GM12878 (cell line): Measurements from ENCODE around the gene RIPOR3.

Source experiments
- CHD2 ChIP-seq: IDR thresholded peaks from 2 replicates; pipeline ENCODE4 v1.6.1; 2011; ENCODE audit warnings: low read depth, low read length, improper control_type of control experiment, borderline replicate concordance
- CTCF ChIP-seq, 3 experiments: IDR thresholded peaks in 2 of 3; conservative IDR thresholded peaks in 1 of 3; 2 replicates each; pipeline ENCODE4 v1.5.1; 2011; ENCODE audit warnings: low read depth in 3 of 3, low read length in 3 of 3, mild to moderate bottlenecking in 3 of 3, control low read depth in 2 of 3, moderate library complexity in 2 of 3, inconsistent platforms in 1 of 3, mixed read lengths in 1 of 3; ENCODE audit not compliant: control insufficient read depth in 2 of 3, insufficient read depth in 1 of 3; ENCODE audit errors: extremely low read depth in 1 of 3
- EP300 ChIP-seq, 2 experiments: fragments of 150-350 bp in 1 of 2; IDR thresholded peaks; 2 replicates each; pipeline ENCODE4 v1.6.1; 2011 to 2012; ENCODE audit warnings: low read depth in 2 of 2, low read length in 2 of 2, borderline replicate concordance in 1 of 2, improper control_type of control experiment in 1 of 2, inconsistent platforms in 1 of 2; ENCODE audit not compliant: control insufficient read depth in 1 of 2
- MYC ChIP-seq: IDR thresholded peaks from 2 replicates; pipeline ENCODE4 v1.6.1; 2011; ENCODE audit warnings: mild to moderate bottlenecking, low read length, moderate library complexity, inconsistent platforms; ENCODE audit not compliant: insufficient read depth, insufficient replicate concordance, insufficient read length, severe bottlenecking
- RAD21 ChIP-seq: IDR thresholded peaks from 2 replicates; pipeline ENCODE4 v1.6.1; 2011; ENCODE audit warnings: mild to moderate bottlenecking, low read depth, low read length, moderate library complexity; ENCODE audit not compliant: insufficient read depth
- YY1 ChIP-seq: IDR thresholded peaks from 2 replicates; pipeline ENCODE4 v1.6.1; 2011; ENCODE audit warnings: low read depth, mild to moderate bottlenecking, low read length
- TF ChIP-seq, protein P1 (sequence below): IDR thresholded peaks from 2 replicates; pipeline ENCODE4 v1.6.1; 2012; ENCODE audit warnings: mild to moderate bottlenecking, low read depth, low read length
- TF ChIP-seq, protein P2 (sequence below): IDR thresholded peaks from 2 replicates; pipeline ENCODE4 v1.6.1; 2012; ENCODE audit warnings: low read depth, low read length, improper control_type of control experiment

DNA sequence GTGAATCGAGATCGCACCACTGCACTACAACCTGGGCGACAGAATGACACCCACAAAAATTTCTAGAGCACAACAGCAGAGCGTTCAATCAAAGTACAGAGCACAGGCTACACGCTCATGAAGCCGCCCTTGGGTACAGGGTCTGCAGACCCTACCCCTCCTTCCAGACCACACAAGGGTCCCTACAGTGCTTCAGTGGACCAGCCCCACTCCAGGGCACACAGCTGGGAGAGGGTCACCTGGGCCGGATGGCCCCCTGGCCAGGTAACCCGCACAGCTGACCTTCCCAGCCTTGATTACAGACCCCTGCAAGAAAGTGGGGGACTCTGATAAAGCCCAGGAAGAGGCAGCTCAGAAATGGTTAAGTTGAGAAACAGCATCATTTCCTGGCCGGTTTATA, 63.6 kb downstream of the RIPOR3 start:
- TF ChIP-seq, protein P1, sequence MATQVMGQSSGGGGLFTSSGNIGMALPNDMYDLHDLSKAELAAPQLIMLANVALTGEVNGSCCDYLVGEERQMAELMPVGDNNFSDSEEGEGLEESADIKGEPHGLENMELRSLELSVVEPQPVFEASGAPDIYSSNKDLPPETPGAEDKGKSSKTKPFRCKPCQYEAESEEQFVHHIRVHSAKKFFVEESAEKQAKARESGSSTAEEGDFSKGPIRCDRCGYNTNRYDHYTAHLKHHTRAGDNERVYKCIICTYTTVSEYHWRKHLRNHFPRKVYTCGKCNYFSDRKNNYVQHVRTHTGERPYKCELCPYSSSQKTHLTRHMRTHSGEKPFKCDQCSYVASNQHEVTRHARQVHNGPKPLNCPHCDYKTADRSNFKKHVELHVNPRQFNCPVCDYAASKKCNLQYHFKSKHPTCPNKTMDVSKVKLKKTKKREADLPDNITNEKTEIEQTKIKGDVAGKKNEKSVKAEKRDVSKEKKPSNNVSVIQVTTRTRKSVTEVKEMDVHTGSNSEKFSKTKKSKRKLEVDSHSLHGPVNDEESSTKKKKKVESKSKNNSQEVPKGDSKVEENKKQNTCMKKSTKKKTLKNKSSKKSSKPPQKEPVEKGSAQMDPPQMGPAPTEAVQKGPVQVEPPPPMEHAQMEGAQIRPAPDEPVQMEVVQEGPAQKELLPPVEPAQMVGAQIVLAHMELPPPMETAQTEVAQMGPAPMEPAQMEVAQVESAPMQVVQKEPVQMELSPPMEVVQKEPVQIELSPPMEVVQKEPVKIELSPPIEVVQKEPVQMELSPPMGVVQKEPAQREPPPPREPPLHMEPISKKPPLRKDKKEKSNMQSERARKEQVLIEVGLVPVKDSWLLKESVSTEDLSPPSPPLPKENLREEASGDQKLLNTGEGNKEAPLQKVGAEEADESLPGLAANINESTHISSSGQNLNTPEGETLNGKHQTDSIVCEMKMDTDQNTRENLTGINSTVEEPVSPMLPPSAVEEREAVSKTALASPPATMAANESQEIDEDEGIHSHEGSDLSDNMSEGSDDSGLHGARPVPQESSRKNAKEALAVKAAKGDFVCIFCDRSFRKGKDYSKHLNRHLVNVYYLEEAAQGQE: no peak
- no peak for TF ChIP-seq RAD21
- TF ChIP-seq MYC: no peak
- no peak for TF ChIP-seq CHD2
- TF ChIP-seq EP300 (IDR thresholded peaks at IDR 0.05; ENCODE audit: borderline replicate concordance in 1 of 2, control insufficient read depth in 1 of 2, low read depth in 2 of 2, low read length in 2 of 2): no peak
- TF ChIP-seq, protein P2, sequence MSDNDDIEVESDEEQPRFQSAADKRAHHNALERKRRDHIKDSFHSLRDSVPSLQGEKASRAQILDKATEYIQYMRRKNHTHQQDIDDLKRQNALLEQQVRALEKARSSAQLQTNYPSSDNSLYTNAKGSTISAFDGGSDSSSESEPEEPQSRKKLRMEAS: no peak
- TF ChIP-seq YY1: no peak
- no peak for TF ChIP-seq CTCF (IDR thresholded peaks at IDR 0.05 in 2 of 3, conservative IDR thresholded peaks at IDR 0.05 in 1 of 3; ENCODE audit: control insufficient read depth in 2 of 3, extremely low read depth in 1 of 3, insufficient read depth in 1 of 3, low read depth in 3 of 3, low read length in 3 of 3)
